PC-3 (cell line): Measurements from ENCODE around the gene NEMP2.

Experiments used
- EZH2 ChIP-seq: fragments of 300-600 bp; sonication (generic); IDR thresholded peaks from one replicate; pipeline ENCODE4 v1.6.1; 2017; ENCODE audit warnings: antibody characterized with exemption, mild to moderate bottlenecking, low read length; ENCODE audit not compliant: unreplicated experiment
- EZH2phosphoT487 ChIP-seq: fragments of 300-600 bp; sonication (generic); IDR thresholded peaks from 2 replicates; pipeline ENCODE4 v1.6.1; 2018; ENCODE audit warnings: mild to moderate bottlenecking, antibody characterized with exemption, low read length, borderline replicate concordance
- TF ChIP-seq, protein P1 (sequence below): fragments of 300-600 bp; sonication (generic); conservative IDR thresholded peaks from 2 replicates; pipeline ENCODE4 v1.5.1; 2017; ENCODE audit warnings: antibody characterized with exemption, low read depth, mild to moderate bottlenecking, low read length

DNA sequence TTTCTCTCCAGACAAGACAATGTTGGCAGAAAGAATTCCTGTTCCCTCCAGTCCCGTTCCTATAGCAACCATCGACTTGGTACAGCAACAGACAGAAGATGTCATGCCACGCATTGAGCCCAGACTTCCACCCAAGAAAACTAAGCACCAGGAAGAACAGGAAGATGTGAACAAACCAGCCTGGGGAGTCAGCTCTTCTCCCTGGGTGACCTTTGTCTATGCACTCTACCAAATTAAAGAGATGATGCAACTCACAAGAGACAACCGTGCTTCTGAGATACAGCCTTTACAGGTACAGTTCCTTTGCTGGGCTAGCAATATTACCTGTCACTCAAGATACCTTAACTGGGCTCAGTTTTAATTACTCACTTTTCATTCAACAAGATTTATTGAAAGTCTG lies 37.1 kb downstream of the NEMP2 start:
- TF ChIP-seq, protein P1, sequence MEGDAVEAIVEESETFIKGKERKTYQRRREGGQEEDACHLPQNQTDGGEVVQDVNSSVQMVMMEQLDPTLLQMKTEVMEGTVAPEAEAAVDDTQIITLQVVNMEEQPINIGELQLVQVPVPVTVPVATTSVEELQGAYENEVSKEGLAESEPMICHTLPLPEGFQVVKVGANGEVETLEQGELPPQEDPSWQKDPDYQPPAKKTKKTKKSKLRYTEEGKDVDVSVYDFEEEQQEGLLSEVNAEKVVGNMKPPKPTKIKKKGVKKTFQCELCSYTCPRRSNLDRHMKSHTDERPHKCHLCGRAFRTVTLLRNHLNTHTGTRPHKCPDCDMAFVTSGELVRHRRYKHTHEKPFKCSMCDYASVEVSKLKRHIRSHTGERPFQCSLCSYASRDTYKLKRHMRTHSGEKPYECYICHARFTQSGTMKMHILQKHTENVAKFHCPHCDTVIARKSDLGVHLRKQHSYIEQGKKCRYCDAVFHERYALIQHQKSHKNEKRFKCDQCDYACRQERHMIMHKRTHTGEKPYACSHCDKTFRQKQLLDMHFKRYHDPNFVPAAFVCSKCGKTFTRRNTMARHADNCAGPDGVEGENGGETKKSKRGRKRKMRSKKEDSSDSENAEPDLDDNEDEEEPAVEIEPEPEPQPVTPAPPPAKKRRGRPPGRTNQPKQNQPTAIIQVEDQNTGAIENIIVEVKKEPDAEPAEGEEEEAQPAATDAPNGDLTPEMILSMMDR, result no peak
- TF ChIP-seq EZH2phosphoT487 (no peak), EZH2 (no peak)
